ENCODE results near the gene PLCL2.

The PLCL2 gene

GRCh38 chr3:16866571-16866970 lies 18.2 kb upstream of the PLCL2 start:
- H4K8ac ChIP-seq (ENCODE audit: low read length) = no peak overlapping the region
- no peak overlapping the region for H3K14ac ChIP-seq (ENCODE audit: low read length in 2 of 2)
- H2BK5ac ChIP-seq (ENCODE audit: low read depth, low read length, poor library complexity, severe bottlenecking) = no peak overlapping the region
- DNase-seq = peak; percentile 23
- H3K36me3 ChIP-seq (ENCODE audit: control insufficient read depth in 1 of 2, insufficient read depth in 2 of 2, low read depth in 1 of 2, low read length in 2 of 2) = no peaks in the 10 kb centered on the region
- H3K23ac ChIP-seq (ENCODE audit: low read length in 2 of 2) = no peak overlapping the region
- H3K4me3 ChIP-seq (ENCODE audit: insufficient read depth in 1 of 2, low read depth in 1 of 2, low read length in 2 of 2) = no peak overlapping the region
- H3K4me2 ChIP-seq (ENCODE audit: low read length, poor library complexity, severe bottlenecking) = no peak overlapping the region
- no peak overlapping the region for H3K18ac ChIP-seq (ENCODE audit: low read depth in 1 of 2, low read length in 2 of 2)
- no peak overlapping the region for H2AK5ac ChIP-seq (ENCODE audit: low read length, severe bottlenecking)
- no peak overlapping the region for H2BK120ac ChIP-seq (ENCODE audit: low read depth, low read length)
- H4K91ac ChIP-seq (ENCODE audit: low read length) = no peak overlapping the region
- H3K4me1 ChIP-seq (ENCODE audit: control insufficient read depth, insufficient read depth, low read depth, low read length) = peaks cover 7% of the 10 kb centered on the region
- WGBS = 20% methylated on average over 3 of the region's 3 CpGs
- no peak overlapping the region for H2BK12ac ChIP-seq (ENCODE audit: low read length in 2 of 2)
- no peak overlapping the region for H2AFZ ChIP-seq (ENCODE audit: low read depth, low read length)
- no peaks in the 10 kb centered on the region for H3K27me3 ChIP-seq (ENCODE audit: control insufficient read depth in 1 of 2, insufficient read depth in 1 of 2, low read length in 2 of 2)
- no peak overlapping the region for H3K4ac ChIP-seq (ENCODE audit: low read depth in 1 of 2, low read length in 2 of 2)
- H3K9ac ChIP-seq (ENCODE audit: low read length) = no peak overlapping the region
- no peak overlapping the region for H2BK15ac ChIP-seq (ENCODE audit: low read depth, poor library complexity, severe bottlenecking)
- no peaks in the 10 kb centered on the region for H3K9me3 ChIP-seq (ENCODE audit: control insufficient read depth, low read length)
- no peaks in the 10 kb centered on the region for H3K79me1 ChIP-seq (replicated peaks; ENCODE audit: low read length, poor library complexity, severe bottlenecking)
- no peak overlapping the region for H3K27ac ChIP-seq (ENCODE audit: low read length, poor library complexity, severe bottlenecking)

- Histone ChIP-seq H4K8ac (ENCODE audit: low read length) (no peak overlapping the region), H2BK120ac (ENCODE audit: low read depth, low read length) (no peak overlapping the region), H3K9ac (ENCODE audit: low read length) (no peak overlapping the region), H3K36me3 (ENCODE audit: control insufficient read depth in 1 of 2, insufficient read depth in 2 of 2, low read depth in 1 of 2, low read length in 2 of 2) (no peaks in the 10 kb centered on the region), H3K79me1 (replicated peaks; ENCODE audit: low read length, poor library complexity, severe bottlenecking) (no peaks in the 10 kb centered on the region), H3K23ac (ENCODE audit: low read length in 2 of 2) (no peak overlapping the region), H3K27me3 (ENCODE audit: control insufficient read depth in 1 of 2, insufficient read depth in 1 of 2, low read length in 2 of 2) (peaks cover 0 to 8% of the 10 kb centered on the region in 2 experiments), H3K4me1 (ENCODE audit: control insufficient read depth, insufficient read depth, low read depth, low read length) (peaks cover 7% of the 10 kb centered on the region), H3K9me3 (ENCODE audit: control insufficient read depth, low read length) (no peaks in the 10 kb centered on the region), H4K91ac (ENCODE audit: low read length) (no peak overlapping the region), H3K18ac (ENCODE audit: low read depth in 1 of 2, low read length in 2 of 2) (no peak overlapping the region), H2BK12ac (ENCODE audit: low read length in 2 of 2) (no peak overlapping the region), H3K27ac (ENCODE audit: low read length, poor library complexity, severe bottlenecking) (no peak overlapping the region), H3K14ac (ENCODE audit: low read length in 2 of 2) (no peak overlapping the region), H3K4ac (ENCODE audit: low read depth in 1 of 2, low read length in 2 of 2) (no peak overlapping the region), H2AK5ac (ENCODE audit: low read length, severe bottlenecking) (no peak overlapping the region), H2BK5ac (ENCODE audit: low read depth, low read length, poor library complexity, severe bottlenecking) (no peak overlapping the region), H3K4me2 (ENCODE audit: low read length, poor library complexity, severe bottlenecking) (no peak overlapping the region), H2AFZ (ENCODE audit: low read depth, low read length) (no peak overlapping the region), H2BK15ac (ENCODE audit: low read depth, poor library complexity, severe bottlenecking) (no peak overlapping the region), H3K4me3 (ENCODE audit: insufficient read depth in 1 of 2, low read depth in 1 of 2, low read length in 2 of 2) (no peak overlapping the region)
- DNase-seq = no peak
- WGBS = 97% methylated on average over 1 of the region's 1 CpG
Measured at GRCh38 chr3:16868513-16868912, 16.2 kb upstream of the PLCL2 start.

- Histone ChIP-seq H3K9me3 (ENCODE audit: control insufficient read depth, low read length) (no peaks in the 10 kb centered on the region), H3K36me3 (ENCODE audit: control insufficient read depth in 1 of 2, insufficient read depth in 2 of 2, low read depth in 1 of 2, low read length in 2 of 2) (no peaks in the 10 kb centered on the region), H3K4me3 (ENCODE audit: insufficient read depth in 1 of 2, low read depth in 1 of 2, low read length in 2 of 2) (no peak overlapping the region), H3K27me3 (ENCODE audit: control insufficient read depth in 1 of 2, insufficient read depth in 1 of 2, low read length in 2 of 2) (peaks cover 0 to 16% of the 10 kb centered on the region in 2 experiments), H3K18ac (ENCODE audit: low read depth in 1 of 2, low read length in 2 of 2) (no peak overlapping the region), H4K91ac (ENCODE audit: low read length) (no peak overlapping the region), H2BK15ac (ENCODE audit: low read depth, poor library complexity, severe bottlenecking) (no peak overlapping the region), H3K4me2 (ENCODE audit: low read length, poor library complexity, severe bottlenecking) (no peak overlapping the region), H3K23ac (ENCODE audit: low read length in 2 of 2) (no peak overlapping the region), H2BK120ac (ENCODE audit: low read depth, low read length) (no peak overlapping the region), H2AFZ (ENCODE audit: low read depth, low read length) (no peak overlapping the region), H3K9ac (ENCODE audit: low read length) (no peak overlapping the region), H3K14ac (ENCODE audit: low read length in 2 of 2) (no peak overlapping the region), H3K79me1 (replicated peaks; ENCODE audit: low read length, poor library complexity, severe bottlenecking) (no peaks in the 10 kb centered on the region), H3K4ac (ENCODE audit: low read depth in 1 of 2, low read length in 2 of 2) (no peak overlapping the region), H4K8ac (ENCODE audit: low read length) (no peak overlapping the region), H3K4me1 (ENCODE audit: control insufficient read depth, insufficient read depth, low read depth, low read length) (peaks cover 7% of the 10 kb centered on the region), H2BK5ac (ENCODE audit: low read depth, low read length, poor library complexity, severe bottlenecking) (no peak overlapping the region), H2BK12ac (ENCODE audit: low read length in 2 of 2) (no peak overlapping the region), H3K27ac (ENCODE audit: low read length, poor library complexity, severe bottlenecking) (no peak overlapping the region), H2AK5ac (ENCODE audit: low read length, severe bottlenecking) (no peak overlapping the region)
- DNase-seq = no peak
- WGBS = no CpG with 5 or more reads among the region's 2 CpGs
Measured at GRCh38 chr3:16869261-16870005, 15.3 kb upstream of the PLCL2 start.

GRCh38 chr3:16871915-16872842 lies 12.6 kb upstream of the PLCL2 start:
- Histone ChIP-seq H3K9ac (ENCODE audit: low read length) (no peak overlapping the region), H3K18ac (ENCODE audit: low read depth in 1 of 2, low read length in 2 of 2) (no peak overlapping the region), H3K4me1 (ENCODE audit: control insufficient read depth, insufficient read depth, low read depth, low read length) (no peaks in the 10 kb centered on the region), H2BK15ac (ENCODE audit: low read depth, poor library complexity, severe bottlenecking) (no peak overlapping the region), H3K9me3 (ENCODE audit: control insufficient read depth, low read length) (no peaks in the 10 kb centered on the region), H3K4me2 (ENCODE audit: low read length, poor library complexity, severe bottlenecking) (no peak overlapping the region), H2BK5ac (ENCODE audit: low read depth, low read length, poor library complexity, severe bottlenecking) (no peak overlapping the region), H3K79me1 (replicated peaks; ENCODE audit: low read length, poor library complexity, severe bottlenecking) (no peaks in the 10 kb centered on the region), H2AFZ (ENCODE audit: low read depth, low read length) (no peak overlapping the region), H3K4ac (ENCODE audit: low read depth in 1 of 2, low read length in 2 of 2) (no peak overlapping the region), H4K8ac (ENCODE audit: low read length) (no peak overlapping the region), H3K23ac (ENCODE audit: low read length in 2 of 2) (no peak overlapping the region), H2BK12ac (ENCODE audit: low read length in 2 of 2) (no peak overlapping the region), H3K27me3 (ENCODE audit: control insufficient read depth in 1 of 2, insufficient read depth in 1 of 2, low read length in 2 of 2) (peaks cover 0 to 20% of the 10 kb centered on the region in 2 experiments), H3K4me3 (ENCODE audit: insufficient read depth in 1 of 2, low read depth in 1 of 2, low read length in 2 of 2) (no peak overlapping the region), H2AK5ac (ENCODE audit: low read length, severe bottlenecking) (no peak overlapping the region), H2BK120ac (ENCODE audit: low read depth, low read length) (no peak overlapping the region), H4K91ac (ENCODE audit: low read length) (no peak overlapping the region), H3K27ac (ENCODE audit: low read length, poor library complexity, severe bottlenecking) (no peak overlapping the region), H3K14ac (ENCODE audit: low read length in 2 of 2) (no peak overlapping the region), H3K36me3 (ENCODE audit: control insufficient read depth in 1 of 2, insufficient read depth in 2 of 2, low read depth in 1 of 2, low read length in 2 of 2) (no peaks in the 10 kb centered on the region)
- DNase-seq = no peak
- 83% methylated on average over 6 of the region's 6 CpGs for WGBS

All from mesenchymal stem cell (in vitro differentiated cells and primary cell).